C4-2B (cell line): ENCODE results near the gene ZDHHC13.

Source experiments
- H3K27ac ChIP-seq: fragments of 450-650 bp; 2 replicates; pipeline ENCODE4 v1.5.1; 2017
- ZFX ChIP-seq: fragments of 450-650 bp; IDR thresholded peaks from 2 replicates; pipeline ENCODE4 v1.6.1; 2017
- TF ChIP-seq, protein P1 (sequence below): fragments of 450-650 bp; conservative IDR thresholded peaks from 2 replicates; pipeline ENCODE4 v1.5.1; 2017; ENCODE audit warnings: mild to moderate bottlenecking

ZDHHC13 gene, protein sequence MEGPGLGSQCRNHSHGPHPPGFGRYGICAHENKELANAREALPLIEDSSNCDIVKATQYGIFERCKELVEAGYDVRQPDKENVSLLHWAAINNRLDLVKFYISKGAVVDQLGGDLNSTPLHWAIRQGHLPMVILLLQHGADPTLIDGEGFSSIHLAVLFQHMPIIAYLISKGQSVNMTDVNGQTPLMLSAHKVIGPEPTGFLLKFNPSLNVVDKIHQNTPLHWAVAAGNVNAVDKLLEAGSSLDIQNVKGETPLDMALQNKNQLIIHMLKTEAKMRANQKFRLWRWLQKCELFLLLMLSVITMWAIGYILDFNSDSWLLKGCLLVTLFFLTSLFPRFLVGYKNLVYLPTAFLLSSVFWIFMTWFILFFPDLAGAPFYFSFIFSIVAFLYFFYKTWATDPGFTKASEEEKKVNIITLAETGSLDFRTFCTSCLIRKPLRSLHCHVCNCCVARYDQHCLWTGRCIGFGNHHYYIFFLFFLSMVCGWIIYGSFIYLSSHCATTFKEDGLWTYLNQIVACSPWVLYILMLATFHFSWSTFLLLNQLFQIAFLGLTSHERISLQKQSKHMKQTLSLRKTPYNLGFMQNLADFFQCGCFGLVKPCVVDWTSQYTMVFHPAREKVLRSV

DNA sequence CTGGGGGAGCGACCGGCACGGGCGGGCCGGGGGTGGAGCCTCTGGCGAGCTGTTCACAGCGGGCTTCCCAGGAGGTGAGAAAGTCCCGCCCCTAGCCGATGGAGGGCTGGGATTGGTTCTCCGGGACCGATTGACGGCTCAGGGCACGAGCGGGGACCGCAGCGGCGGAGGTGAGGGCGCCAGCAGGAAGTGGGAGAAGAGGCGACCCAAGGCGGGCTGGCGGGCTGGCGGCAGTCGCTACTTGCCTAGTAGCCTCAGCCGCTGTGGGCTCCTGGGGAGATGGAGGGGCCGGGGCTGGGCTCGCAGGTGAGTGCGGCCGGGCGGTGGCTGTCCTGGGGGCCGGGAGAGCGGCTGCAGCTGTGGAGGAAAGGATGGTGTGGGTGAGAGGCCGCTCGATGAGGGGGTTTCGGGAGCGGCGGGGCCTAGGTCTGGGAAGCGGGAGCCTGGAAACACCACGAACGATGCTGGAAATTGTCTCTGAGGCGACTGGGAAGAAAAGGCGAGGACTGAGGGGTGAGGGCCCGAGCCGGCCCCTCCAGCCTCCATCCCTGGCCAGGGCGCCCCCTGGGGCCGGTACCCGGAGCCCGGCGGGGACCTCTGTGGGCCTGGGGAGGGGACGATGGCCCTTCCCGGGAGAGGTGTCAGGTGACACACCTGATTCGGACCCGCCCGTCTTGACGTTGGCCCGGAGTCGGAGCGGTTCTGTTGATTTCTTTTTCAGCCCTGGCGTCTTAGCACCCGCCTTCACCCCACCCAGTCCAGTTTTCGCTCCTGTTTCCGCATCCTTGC, at the start of gene ZDHHC13:
Gene ZDHHC13 (plus strand): TSS at position 198 of the 789 bp plus-strand sequence. CDS start 82 bp downstream, at position 280.
- H3K27ac ChIP-seq, result peak within 1 kb of the TSS; percentile 77
- peak; percentile 91 for TF ChIP-seq ZFX
- TF ChIP-seq, protein P1, sequence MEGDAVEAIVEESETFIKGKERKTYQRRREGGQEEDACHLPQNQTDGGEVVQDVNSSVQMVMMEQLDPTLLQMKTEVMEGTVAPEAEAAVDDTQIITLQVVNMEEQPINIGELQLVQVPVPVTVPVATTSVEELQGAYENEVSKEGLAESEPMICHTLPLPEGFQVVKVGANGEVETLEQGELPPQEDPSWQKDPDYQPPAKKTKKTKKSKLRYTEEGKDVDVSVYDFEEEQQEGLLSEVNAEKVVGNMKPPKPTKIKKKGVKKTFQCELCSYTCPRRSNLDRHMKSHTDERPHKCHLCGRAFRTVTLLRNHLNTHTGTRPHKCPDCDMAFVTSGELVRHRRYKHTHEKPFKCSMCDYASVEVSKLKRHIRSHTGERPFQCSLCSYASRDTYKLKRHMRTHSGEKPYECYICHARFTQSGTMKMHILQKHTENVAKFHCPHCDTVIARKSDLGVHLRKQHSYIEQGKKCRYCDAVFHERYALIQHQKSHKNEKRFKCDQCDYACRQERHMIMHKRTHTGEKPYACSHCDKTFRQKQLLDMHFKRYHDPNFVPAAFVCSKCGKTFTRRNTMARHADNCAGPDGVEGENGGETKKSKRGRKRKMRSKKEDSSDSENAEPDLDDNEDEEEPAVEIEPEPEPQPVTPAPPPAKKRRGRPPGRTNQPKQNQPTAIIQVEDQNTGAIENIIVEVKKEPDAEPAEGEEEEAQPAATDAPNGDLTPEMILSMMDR, result peak; percentile 65

DNA sequence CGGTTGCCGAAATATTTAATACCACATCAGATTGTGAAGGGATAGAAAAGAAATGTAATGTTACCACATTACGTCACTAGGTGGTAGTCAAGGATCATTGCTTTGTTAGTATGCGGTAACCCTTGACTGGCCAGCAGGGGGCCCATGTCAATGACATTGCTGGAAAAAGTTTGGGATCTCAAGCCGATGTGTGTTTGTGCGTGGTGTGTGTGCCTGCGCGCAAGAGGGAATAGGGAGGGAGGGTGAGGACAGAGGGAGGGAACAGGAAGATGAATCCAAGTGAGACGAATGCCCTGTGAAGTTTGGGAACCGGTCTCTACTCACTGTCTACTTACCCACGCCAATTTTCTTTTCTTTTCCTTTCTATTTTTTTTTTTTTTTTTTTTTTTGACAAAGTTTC, 45.7 kb upstream of the ZDHHC13 start:
- H3K27ac ChIP-seq, result no peak overlapping the region
- TF ChIP-seq ZFX, result no peak
- TF ChIP-seq, protein P1, result peak; percentile 99

DNA sequence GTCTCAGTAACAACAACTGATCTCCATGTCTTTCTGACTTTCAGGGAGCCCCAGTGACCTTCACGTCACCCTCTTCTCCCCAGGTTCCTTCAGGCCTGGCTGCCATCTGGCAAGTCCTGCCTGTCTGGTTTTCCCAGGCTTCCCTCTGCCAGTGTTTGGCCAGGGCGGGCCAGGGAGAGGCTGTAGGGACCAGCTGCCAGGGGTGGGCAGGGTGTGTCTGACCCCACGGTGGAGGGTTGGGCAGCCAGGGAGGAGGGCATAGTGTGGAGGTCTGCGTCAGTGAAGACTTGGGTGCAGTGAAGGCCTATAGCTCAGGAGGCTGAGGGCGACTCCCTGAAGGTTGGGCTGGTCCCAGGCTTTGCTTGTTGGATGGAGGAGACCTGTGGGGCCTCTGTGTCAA, 44.5 kb upstream of the ZDHHC13 start:
- TF ChIP-seq ZFX, result no peak
- TF ChIP-seq, protein P1, result no peak
- H3K27ac ChIP-seq, result no peak overlapping the region; the same call in 1 of the 2 replicates

DNA sequence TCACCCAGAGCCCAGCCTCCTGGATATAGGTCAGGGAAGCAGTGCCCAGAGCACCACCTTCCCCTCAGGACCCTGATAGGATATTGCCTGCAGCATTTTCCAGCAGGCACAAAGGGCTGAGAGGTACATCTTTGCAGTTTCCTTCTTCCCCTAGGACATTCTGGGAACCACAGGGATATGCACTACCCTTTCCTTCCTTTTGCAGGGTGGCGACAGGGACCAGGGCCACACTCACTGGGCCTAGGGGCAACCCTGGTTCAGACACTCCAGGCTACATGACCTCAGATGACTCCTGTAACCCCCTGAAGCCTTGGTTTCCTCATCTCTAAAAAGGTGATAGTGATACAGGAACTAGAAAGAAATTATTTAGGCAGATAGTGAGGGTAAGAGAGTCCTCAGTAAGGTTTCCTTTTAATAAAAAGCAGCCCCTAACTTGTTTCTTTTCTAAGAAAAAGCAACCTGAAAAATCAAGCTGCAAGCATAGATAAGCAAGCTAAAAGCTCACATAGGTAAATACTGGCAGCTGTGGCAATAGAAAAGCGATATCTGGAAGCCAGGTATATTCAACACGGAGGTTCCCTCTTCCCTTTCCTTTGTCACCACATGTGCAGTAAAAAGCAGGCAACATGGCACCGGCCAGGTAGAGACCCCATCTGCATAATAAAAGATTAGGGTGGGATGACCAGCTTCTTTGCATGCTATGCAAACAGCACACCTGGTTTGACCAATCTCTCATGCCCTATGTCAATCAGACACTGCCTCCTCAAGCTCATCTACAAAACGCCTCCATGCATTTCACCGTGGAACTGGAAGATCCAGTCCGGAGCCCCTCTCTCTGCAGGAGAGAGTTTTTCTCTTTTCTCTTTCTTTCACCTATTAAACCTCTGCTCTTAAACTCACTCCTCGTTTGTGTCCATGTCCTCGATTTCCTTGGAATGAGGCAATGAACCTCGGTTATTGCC, 43.2 kb upstream of the ZDHHC13 start:
- TF ChIP-seq, protein P1, result no peak
- TF ChIP-seq ZFX, result no peak
- H3K27ac ChIP-seq, result no peak overlapping the region

DNA sequence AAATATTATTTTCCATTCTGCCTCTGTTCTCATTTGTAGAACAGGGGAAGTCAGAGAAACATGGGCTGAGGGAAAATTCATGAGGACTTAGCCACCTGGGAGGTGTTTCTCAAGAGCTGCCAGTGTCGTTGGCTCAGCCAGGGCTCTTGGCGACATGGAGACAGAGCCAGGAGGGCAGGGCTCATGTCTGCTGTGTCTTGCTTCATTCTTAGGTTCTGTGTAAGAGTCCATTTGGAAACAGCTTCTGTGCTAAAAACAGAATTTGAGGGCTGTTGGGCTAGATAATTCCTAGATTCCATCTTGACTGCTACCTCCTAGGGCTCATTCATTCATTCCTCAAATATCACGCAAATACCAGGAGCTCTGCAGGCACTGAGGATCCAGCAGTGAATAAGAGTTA, 41.3 kb upstream of the ZDHHC13 start:
- TF ChIP-seq, protein P1, result no peak
- TF ChIP-seq ZFX, result no peak

DNA sequence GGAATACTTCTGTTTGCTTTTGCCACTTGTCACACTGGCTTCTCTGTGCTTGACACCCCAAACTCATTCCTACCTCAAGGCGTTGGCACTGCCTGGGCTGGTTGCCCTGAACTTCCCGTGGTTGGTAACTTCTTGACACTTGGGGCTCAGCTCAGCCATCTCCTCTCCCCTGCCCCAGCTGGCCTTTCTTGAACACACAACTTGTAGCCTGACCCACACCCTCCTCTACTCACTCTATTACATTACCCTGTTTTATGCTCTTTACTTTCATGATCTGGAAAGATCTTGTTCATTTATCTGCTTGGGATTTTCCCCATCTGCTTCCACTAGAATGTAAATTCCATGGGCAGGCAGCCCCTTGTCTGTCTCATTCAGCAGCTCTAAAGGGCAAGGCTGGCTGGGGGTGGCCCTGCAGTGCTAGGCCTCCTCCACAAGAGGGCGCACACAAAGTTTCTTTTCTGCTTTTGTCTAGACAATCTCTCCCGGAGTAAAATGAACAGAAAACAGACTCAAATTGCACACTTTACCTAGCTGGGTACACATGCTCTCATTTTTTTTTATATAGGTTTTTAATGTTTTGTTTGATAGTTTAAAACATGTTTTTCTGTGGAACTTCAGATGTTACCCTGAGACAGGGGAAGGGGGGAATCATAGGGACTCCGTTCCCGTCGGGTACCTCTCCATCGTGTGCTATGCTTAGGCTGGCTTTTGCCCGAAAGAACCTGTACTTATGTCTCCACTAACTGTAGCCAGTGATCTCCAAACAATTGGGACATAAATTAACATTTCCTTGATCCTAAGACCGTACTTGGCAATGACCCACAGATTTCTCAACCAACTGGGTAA, 40.0 kb upstream of the ZDHHC13 start:
- TF ChIP-seq ZFX, result no peak
- TF ChIP-seq, protein P1, result peak; percentile 98
- H3K27ac ChIP-seq, result no peak overlapping the region

More for the DNA sequence above, 41.3 kb upstream of the ZDHHC13 start:
- no peak overlapping the region for H3K27ac ChIP-seq
